Keratinocyte (primary cell): ENCODE data around the gene CCR9. TPM values are rescaled to one million over a fixed set of nuclear protein-coding genes. Genes with fewer than 3 reads are reported as not detected.

ENCODE experiments used
- DNase-seq: peaks from one replicate; pipeline ENCODE4 v3.0.0-alpha.2; 2011; ENCODE audit warnings: low read depth, missing footprints, low spot score
- FAIRE-seq: peaks from 2 replicates; lab custom pipeline; 2011; peaks lifted over from hg19 to GRCh38; lab: Jason Lieb, UNC
- H2AFZ ChIP-seq: 2 replicates; pipeline ENCODE4 v1.6.0; 2012; ENCODE audit warnings: low read length, control low read depth, inconsistent platforms; ENCODE audit not compliant: control insufficient read depth
- H3K27ac ChIP-seq: 2 replicates; pipeline ENCODE4 v1.5.1; 2011; ENCODE audit warnings: low read length; ENCODE audit not compliant: control insufficient read depth, insufficient read depth
- H3K27me3 ChIP-seq: 3 replicates; pipeline ENCODE4 v1.6.0; 2011; ENCODE audit warnings: low read length; ENCODE audit not compliant: control insufficient read depth, insufficient read depth; ENCODE audit errors: extremely low read depth
- H3K36me3 ChIP-seq, 2 experiments: 2 replicates in 1 of 2; 3 replicates in 1 of 2; pipeline ENCODE4 v1.5.1; 2011; ENCODE audit warnings: low read length in 2 of 2, mild to moderate bottlenecking in 1 of 2; ENCODE audit not compliant: control insufficient read depth in 2 of 2, insufficient read depth in 2 of 2; ENCODE audit errors: extremely low read depth in 1 of 2
- H3K4me1 ChIP-seq: 3 replicates; pipeline ENCODE4 v1.5.1; 2011; ENCODE audit warnings: low read length; ENCODE audit not compliant: control insufficient read depth, insufficient read depth; ENCODE audit errors: extremely low read depth
- H3K4me2 ChIP-seq: 3 replicates; pipeline ENCODE4 v1.6.0; 2011; ENCODE audit warnings: low read depth, low read length; ENCODE audit not compliant: control insufficient read depth, insufficient read depth; ENCODE audit errors: extremely low read depth
- H3K4me3 ChIP-seq, 3 experiments: fragments of 200-600 bp in 1 of 3; sonication (generic) in 1 of 3; 2 replicates in 2 of 3; 3 replicates in 1 of 3; pipeline ENCODE4 v1.5.1; 2011 to 2016; ENCODE audit warnings: low read length in 3 of 3, mild to moderate bottlenecking in 3 of 3, control low read depth in 2 of 3, inconsistent platforms in 1 of 3, low read depth in 1 of 3, mixed read lengths in 1 of 3, mixed run types in 1 of 3, moderate library complexity in 1 of 3; ENCODE audit not compliant: control insufficient read depth in 2 of 3, insufficient read depth in 2 of 3; ENCODE audit errors: extremely low read depth in 1 of 3
- H3K79me2 ChIP-seq: 2 replicates; pipeline ENCODE4 v1.6.0; 2012; ENCODE audit warnings: low read length; ENCODE audit not compliant: control insufficient read depth, insufficient read depth
- H3K9ac ChIP-seq: 3 replicates; pipeline ENCODE4 v1.6.0; 2011; ENCODE audit warnings: low read length; ENCODE audit not compliant: control insufficient read depth, insufficient read depth; ENCODE audit errors: extremely low read depth
- H3K9me1 ChIP-seq: 3 replicates; pipeline ENCODE4 v1.6.0; 2011; ENCODE audit warnings: low read length; ENCODE audit not compliant: control insufficient read depth, insufficient read depth; ENCODE audit errors: extremely low read depth
- H3K9me3 ChIP-seq: 2 replicates; pipeline ENCODE4 v1.5.1; 2012; ENCODE audit warnings: low read depth, low read length; ENCODE audit not compliant: control insufficient read depth
- H4K20me1 ChIP-seq: 3 replicates; pipeline ENCODE4 v1.6.0; 2011; ENCODE audit warnings: low read length; ENCODE audit not compliant: control insufficient read depth, insufficient read depth; ENCODE audit errors: extremely low read depth
- EZH2 ChIP-seq: IDR thresholded peaks from one replicate; pipeline ENCODE4 v1.6.1; 2012; ENCODE audit warnings: inconsistent platforms, mild to moderate bottlenecking, low read length, moderate library complexity
- dilution Hi-C: fragments of 300-500 bp; cut with MboI; formaldehyde crosslinking; loops from one replicate; pipeline ENCODE4 v1.7.0; 2020; ENCODE audit warnings: low sequenced_read_pairs; ENCODE audit not compliant: extremely low pct_ligation_motif_present
- polyA plus RNA-seq, 5 experiments: library from polyadenylated mRNA; depleted of rRNA in 3 of 5; stranded (reverse) in 3 of 5; stranded (forward) in 1 of 5; unstranded in 1 of 5; fragments of >200 nt; gene quantifications; 1 replicate in 1 of 5; 2 replicates in 3 of 5; 3 replicates in 1 of 5; pipeline versions ENCODE4 v1.2.1 to v1.2.3, GENCODE V29; 2011 to 2012; ENCODE audit warnings: missing spikeins in 2 of 5, low read depth in 1 of 5, low replicate concordance in 1 of 5
- TF ChIP-seq, protein P1 (sequence below), 3 experiments: IDR thresholded peaks in 1 of 3; conservative IDR thresholded peaks in 1 of 3; optimal IDR thresholded peaks in 1 of 3; 2 replicates in 2 of 3; 3 replicates in 1 of 3; pipeline versions ENCODE3 to v1.5.1; 2011; ENCODE audit warnings: low read length in 3 of 3, mild to moderate bottlenecking in 3 of 3, moderate library complexity in 2 of 3, control low read depth in 1 of 3, inconsistent platforms in 1 of 3; ENCODE audit not compliant: insufficient read depth in 2 of 3; ENCODE audit errors: extremely low read depth in 1 of 3

The CCR9 gene
- polyA plus RNA-seq, 1 donor (not counting 4 experiments of a cell fraction or from before 2014, with no cell fraction given) = not detected

DNA sequence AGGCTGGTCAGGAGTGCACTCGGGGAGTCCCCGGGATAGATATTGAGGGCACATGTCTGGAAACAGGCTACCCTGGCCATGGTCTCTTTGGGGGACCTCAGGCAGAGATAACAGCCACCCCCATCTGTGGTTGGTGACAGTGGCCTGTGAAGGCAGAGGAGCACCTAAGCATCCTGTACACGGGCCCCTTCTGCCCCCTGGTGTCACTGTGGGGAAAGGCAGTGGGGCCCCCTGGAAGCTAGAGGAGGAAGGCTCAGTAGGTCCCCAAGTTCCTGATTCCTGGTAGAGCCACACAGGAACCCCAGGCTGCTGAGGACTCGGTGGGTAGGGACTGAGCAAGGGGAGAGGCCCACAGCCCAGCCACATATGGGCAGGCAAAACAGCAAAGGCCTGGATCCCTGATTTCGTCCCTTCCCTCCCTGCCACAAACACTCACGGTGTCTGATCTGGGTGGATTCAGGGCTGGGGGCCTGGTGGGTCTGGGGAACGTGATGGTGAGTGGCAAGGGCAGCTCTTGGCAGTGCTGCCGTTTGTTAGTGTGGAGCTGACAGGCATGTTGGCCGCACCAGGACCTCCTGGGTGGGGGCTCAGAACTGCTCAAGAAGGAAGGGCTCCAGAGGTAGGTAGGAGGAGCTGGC is 42.8 kb downstream of the CCR9 start:
- no peak overlapping the region for H3K9ac ChIP-seq
- H4K20me1 ChIP-seq = no peaks in the 10 kb centered on the region
- FAIRE-seq (no peak), DNase-seq (no peak)
- no peaks in the 10 kb centered on the region for H3K9me1 ChIP-seq
- H2AFZ ChIP-seq = no peak overlapping the region
- H3K27ac ChIP-seq = no peak overlapping the region
- H3K27me3 ChIP-seq = no peaks in the 10 kb centered on the region
- H3K9me3 ChIP-seq = no peaks in the 10 kb centered on the region
- H3K4me2 ChIP-seq = no peak overlapping the region
- no peak overlapping the region for H3K4me3 ChIP-seq
- H3K79me2 ChIP-seq = no peaks in the 10 kb centered on the region
- dilution Hi-C loops = no loop called here
- no peaks in the 10 kb centered on the region for H3K4me1 ChIP-seq
- TF ChIP-seq, protein P1, sequence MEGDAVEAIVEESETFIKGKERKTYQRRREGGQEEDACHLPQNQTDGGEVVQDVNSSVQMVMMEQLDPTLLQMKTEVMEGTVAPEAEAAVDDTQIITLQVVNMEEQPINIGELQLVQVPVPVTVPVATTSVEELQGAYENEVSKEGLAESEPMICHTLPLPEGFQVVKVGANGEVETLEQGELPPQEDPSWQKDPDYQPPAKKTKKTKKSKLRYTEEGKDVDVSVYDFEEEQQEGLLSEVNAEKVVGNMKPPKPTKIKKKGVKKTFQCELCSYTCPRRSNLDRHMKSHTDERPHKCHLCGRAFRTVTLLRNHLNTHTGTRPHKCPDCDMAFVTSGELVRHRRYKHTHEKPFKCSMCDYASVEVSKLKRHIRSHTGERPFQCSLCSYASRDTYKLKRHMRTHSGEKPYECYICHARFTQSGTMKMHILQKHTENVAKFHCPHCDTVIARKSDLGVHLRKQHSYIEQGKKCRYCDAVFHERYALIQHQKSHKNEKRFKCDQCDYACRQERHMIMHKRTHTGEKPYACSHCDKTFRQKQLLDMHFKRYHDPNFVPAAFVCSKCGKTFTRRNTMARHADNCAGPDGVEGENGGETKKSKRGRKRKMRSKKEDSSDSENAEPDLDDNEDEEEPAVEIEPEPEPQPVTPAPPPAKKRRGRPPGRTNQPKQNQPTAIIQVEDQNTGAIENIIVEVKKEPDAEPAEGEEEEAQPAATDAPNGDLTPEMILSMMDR (optimal IDR thresholded peaks at IDR 0.05 in 1 of 3, IDR thresholded peaks at IDR 0.05 in 1 of 3, conservative IDR thresholded peaks at IDR 0.05 in 1 of 3; ENCODE audit: extremely low read depth in 1 of 3, insufficient read depth in 2 of 3, low read length in 3 of 3) = peak; percentile 74 to 88 (median 85)
- TF ChIP-seq EZH2 = no peak
- peaks cover 0 to 13% of the 10 kb centered on the region in 2 experiments for H3K36me3 ChIP-seq

DNA sequence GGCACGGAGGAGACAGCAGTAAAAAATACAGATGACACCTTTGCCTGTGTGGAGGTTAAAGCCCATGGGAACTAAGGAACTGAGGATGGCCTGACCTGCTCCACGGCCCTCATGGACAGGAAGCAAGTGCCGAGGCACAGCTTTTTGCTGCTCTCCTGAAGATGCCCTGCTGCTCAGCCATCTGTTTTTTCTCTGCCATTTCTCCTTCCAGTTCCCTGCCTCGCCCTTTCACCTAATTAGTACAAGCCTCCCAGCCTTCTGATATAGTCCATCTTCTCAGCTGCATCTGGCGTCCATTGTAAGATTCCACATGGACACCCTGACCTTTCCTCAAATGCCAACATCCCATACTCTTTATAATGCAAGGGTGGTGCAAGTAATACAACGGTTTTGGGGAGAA is 45.2 kb downstream of the CCR9 start:
- Histone ChIP-seq H3K9ac (no peak overlapping the region), H3K79me2 (no peaks in the 10 kb centered on the region), H2AFZ (no peak overlapping the region), H3K27me3 (no peaks in the 10 kb centered on the region), H3K27ac (no peak overlapping the region), H3K9me3 (no peaks in the 10 kb centered on the region), H3K4me1 (no peaks in the 10 kb centered on the region), H3K4me2 (no peak overlapping the region), H4K20me1 (no peaks in the 10 kb centered on the region), H3K36me3 (peaks cover 0 to 14% of the 10 kb centered on the region in 2 experiments), H3K9me1 (no peaks in the 10 kb centered on the region), H3K4me3 (no peak overlapping the region)
- TF ChIP-seq, protein P1 (optimal IDR thresholded peaks at IDR 0.05 in 1 of 3, IDR thresholded peaks at IDR 0.05 in 1 of 3, conservative IDR thresholded peaks at IDR 0.05 in 1 of 3; ENCODE audit: extremely low read depth in 1 of 3, insufficient read depth in 2 of 3, low read length in 3 of 3) = no peak
- no peak for TF ChIP-seq EZH2
- FAIRE-seq = no peak
- dilution Hi-C loops = no loop called here
- no peak for DNase-seq
